Stimulated activated CD8-positive, alpha-beta memory T cell treated with anti-CD3 and anti-CD28 coated beads, Interleukin-7, amount 100 ng/mL, for 24 hours (primary cell): ENCODE data around the gene EYS.

Experiments used
- DNase-seq: peaks from one replicate; pipeline ENCODE4 v3.0.0-alpha.2; 2020; ENCODE audit warnings: low read depth

Gene EYS

GRCh38 chr6:64717281-64717680 lies 989.7 kb downstream of the EYS start:
- DNase-seq, result no peak

- no peak for DNase-seq
Observed at GRCh38 chr6:64715624-64716023, 991.4 kb downstream of the EYS start.

GRCh38 chr6:64714073-64714472 lies 993.0 kb downstream of the EYS start:
- no peak for DNase-seq

- DNase-seq, result no peak
Observed at GRCh38 chr6:64713175-64713574, 993.9 kb downstream of the EYS start.

GRCh38 chr6:64712606-64713005 lies 994.4 kb downstream of the EYS start:
- no peak for DNase-seq

GRCh38 chr6:64703922-64704321 lies 1003.1 kb downstream of the EYS start:
- no peak for DNase-seq

- no peak for DNase-seq
Observed at GRCh38 chr6:64696053-64696452, 1011.0 kb downstream of the EYS start.

GRCh38 chr6:64694356-64694755 lies 1012.7 kb downstream of the EYS start:
- DNase-seq, result no peak

- no peak for DNase-seq
Observed at GRCh38 chr6:64691064-64691463, 1016.0 kb downstream of the EYS start.

GRCh38 chr6:64685401-64685800 lies 1021.6 kb downstream of the EYS start:
- DNase-seq, result no peak

- DNase-seq, result no peak
Observed at GRCh38 chr6:64683682-64684081, 1023.3 kb downstream of the EYS start.

GRCh38 chr6:64681416-64682160 lies 1025.4 kb downstream of the EYS start:
- no peak for DNase-seq

GRCh38 chr6:64680446-64680845 lies 1026.6 kb downstream of the EYS start:
- DNase-seq, result no peak

- DNase-seq, result no peak
Observed at GRCh38 chr6:64679416-64679815, 1027.6 kb downstream of the EYS start.

- DNase-seq, result no peak
Observed at GRCh38 chr6:64672651-64673050, 1034.4 kb downstream of the EYS start.

- no peak for DNase-seq
Observed at GRCh38 chr6:64672131-64672530, 1034.9 kb downstream of the EYS start.

- no peak for DNase-seq
Observed at GRCh38 chr6:64665137-64665536, 1041.9 kb downstream of the EYS start.

- DNase-seq, result no peak
Observed at GRCh38 chr6:64664480-64664879, 1042.5 kb downstream of the EYS start.

- no peak for DNase-seq
Observed at GRCh38 chr6:64644024-64644423, 1063.0 kb downstream of the EYS start.

GRCh38 chr6:64630901-64631300 lies 1076.1 kb downstream of the EYS start:
- no peak for DNase-seq

GRCh38 chr6:64622944-64623343 lies 1084.1 kb downstream of the EYS start:
- DNase-seq, result no peak

- DNase-seq, result no peak
Observed at GRCh38 chr6:64602993-64603392, 1104.0 kb downstream of the EYS start.

GRCh38 chr6:64591676-64592036 lies 1115.4 kb downstream of the EYS start:
- DNase-seq, result no peak

GRCh38 chr6:64590965-64591675 lies 1115.9 kb downstream of the EYS start:
- no peak for DNase-seq
